Choroid plexus epithelial cell (primary cell): Measurements from ENCODE around the gene OR5AU1.

Experiments used
- DNase-seq: peaks from one replicate; pipeline ENCODE4 v3.0.0-alpha.2; 2010; ENCODE audit warnings: low read depth
- H3K4me3 ChIP-seq: 2 replicates; pipeline ENCODE4 v1.5.1; 2011; ENCODE audit warnings: low read depth, mild to moderate bottlenecking, control low read depth, low read length, moderate library complexity
- CTCF ChIP-seq: conservative IDR thresholded peaks from 2 replicates; pipeline ENCODE4 v1.5.1; 2011; ENCODE audit warnings: low read depth, mild to moderate bottlenecking, control low read depth, inconsistent platforms, low read length, moderate library complexity

The OR5AU1 gene

DNA sequence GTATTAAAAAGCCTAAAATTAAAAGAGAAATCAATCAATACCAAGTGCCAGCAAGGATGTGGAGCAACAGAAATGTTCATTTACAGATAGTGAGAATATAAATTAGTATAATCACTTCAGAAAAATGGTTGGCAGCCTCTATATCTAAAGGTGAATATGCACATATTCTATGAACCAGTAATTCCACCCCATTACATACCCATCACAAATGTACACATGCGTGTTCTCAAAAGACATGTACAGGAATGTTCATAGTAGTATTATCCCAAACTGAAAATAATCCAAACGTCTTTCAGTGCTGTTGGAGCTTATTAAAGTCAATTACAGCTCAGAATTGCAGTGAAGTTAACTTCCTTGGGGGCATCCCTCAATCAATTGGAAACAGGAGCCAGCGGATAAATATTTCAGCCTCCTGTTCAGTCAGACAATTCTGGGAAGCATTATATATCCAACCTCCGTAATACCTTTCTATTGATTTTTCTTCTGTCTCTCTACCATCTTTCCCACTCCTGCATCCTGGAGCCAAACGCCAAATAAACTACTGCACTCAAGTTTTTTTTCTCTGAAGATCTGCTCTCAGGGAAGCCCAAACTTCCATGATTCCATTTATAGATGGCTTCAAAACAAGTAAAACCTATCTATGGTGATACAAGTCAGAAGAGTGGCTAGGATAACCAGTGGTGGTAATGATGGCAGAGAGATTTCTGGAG lies 45.0 kb upstream of the OR5AU1 start:
- TF ChIP-seq CTCF, result no peak
- no peak for DNase-seq
- H3K4me3 ChIP-seq, result no peak overlapping the region

GRCh38 chr14:21199611-21200560 lies 44.0 kb upstream of the OR5AU1 start:
- no peak for TF ChIP-seq CTCF
- no peak for DNase-seq

GRCh38 chr14:21197418-21198205 lies 41.7 kb upstream of the OR5AU1 start:
- no peak for TF ChIP-seq CTCF
- H3K4me3 ChIP-seq, result no peak overlapping the region
- no peak for DNase-seq

More at GRCh38 chr14:21199611-21200560, 44.0 kb upstream of the OR5AU1 start:
- no peak overlapping the region for H3K4me3 ChIP-seq

DNA sequence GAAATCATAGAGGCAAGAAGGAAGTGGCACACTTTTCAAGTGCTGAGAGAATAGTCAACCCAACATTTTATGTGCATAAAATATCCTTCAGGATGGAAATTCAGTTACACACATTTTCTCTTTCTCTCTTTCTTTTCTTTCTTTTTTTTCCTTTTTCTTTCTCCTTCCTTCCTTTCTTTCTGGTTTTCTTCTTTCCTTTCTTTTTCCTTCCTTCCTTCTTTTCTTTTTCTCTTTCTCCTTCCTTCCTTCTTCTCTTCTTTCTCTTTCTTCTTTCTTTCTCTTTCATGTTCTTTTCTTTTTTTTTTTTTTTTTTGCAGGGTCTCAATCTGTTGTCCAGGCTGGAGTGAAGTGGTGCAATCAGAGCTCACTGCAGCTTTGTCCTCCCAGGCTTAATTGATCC lies 38.7 kb upstream of the OR5AU1 start:
- no peak for DNase-seq
- no peak for TF ChIP-seq CTCF
- no peak overlapping the region for H3K4me3 ChIP-seq

GRCh38 chr14:21192875-21193535 lies 37.1 kb upstream of the OR5AU1 start:
- H3K4me3 ChIP-seq, result no peak overlapping the region
- DNase-seq, result no peak
- TF ChIP-seq CTCF, result no peak

DNA sequence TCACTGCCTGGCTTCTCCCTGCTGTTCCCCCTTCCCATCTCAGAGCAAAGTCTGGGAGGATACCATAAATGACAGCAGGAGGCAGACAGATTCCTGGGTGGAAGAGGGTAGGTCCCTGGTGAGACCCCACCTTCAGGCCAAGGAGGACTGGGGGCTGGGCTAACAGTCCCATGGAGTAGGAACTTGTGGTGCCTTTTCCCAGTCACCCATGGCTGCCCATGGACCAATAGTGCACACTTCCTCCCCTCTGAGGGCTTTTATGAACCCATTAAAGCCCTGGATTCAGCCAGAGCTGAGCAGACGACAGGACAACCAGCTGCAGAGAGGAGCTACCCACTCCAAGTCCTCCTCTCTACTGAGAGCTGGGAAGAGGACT lies 36.6 kb upstream of the OR5AU1 start:
- H3K4me3 ChIP-seq, result no peak overlapping the region
- TF ChIP-seq CTCF, result no peak
- no peak for DNase-seq
